HCT116 (cell line): ENCODE data around the gene WDR59. TPM values are rescaled to one million over a fixed set of nuclear protein-coding genes. Genes with fewer than 3 reads are reported as not detected.

Experiments used
- ATAC-seq: fragments of 200-7000 bp; cut with Tn5 transposase; 2 replicates; pipeline ENCODE4 v1.9.1; 2020; ENCODE audit warnings: mild to moderate bottlenecking, moderate library complexity
- BruUV-seq: library from RNA; stranded (reverse); fragments of 400-500 nt; replicated peaks from 2 replicates; lab custom pipeline; 2021; lab: Mats Ljungman, UMichigan
- CTCF ChIA-PET: fragments of 300-600 bp; sonication (Branson Sonifier 250); formaldehyde crosslinking; loops from one replicate; lab custom pipeline; 2021; ENCODE audit warnings: antibody characterized with exemption; lab: Charles Lee
- POLR2A ChIA-PET: fragments of 300-600, 350-600 bp; sonication (Branson Sonifier 250); formaldehyde crosslinking; loops from one replicate; lab custom pipeline; 2021; ENCODE audit warnings: antibody characterized with exemption; lab: Charles Lee
- RAD21 ChIA-PET, 2 experiments: fragments of 300-600 bp; sonication (Branson Sonifier 250); formaldehyde crosslinking; loops; one replicate each; lab custom pipeline; 2023; ENCODE audit warnings: low total read pairs in 2 of 2; ENCODE audit not compliant: uncharacterized antibody in 2 of 2, unreplicated experiment in 2 of 2, low non-redundant PET in 1 of 2; lab: Charles Lee
- DNase-seq: peaks from one replicate; pipeline ENCODE4 v3.0.0-alpha.2; 2010; ENCODE audit warnings: low read depth, low spot score
- H2AFZ ChIP-seq: fragments of 200-600 bp; shearing (Covaris generic), sonication (generic); 2 replicates; pipeline ENCODE4 v1.6.1; 2017; ENCODE audit warnings: low read depth, mixed run types, mixed read lengths, antibody characterized with exemption, low read length; ENCODE audit not compliant: poor library complexity, severe bottlenecking
- H3K27ac ChIP-seq: 2 replicates; pipeline ENCODE4 v1.5.1; 2012; ENCODE audit warnings: low read depth, low read length
- H3K27me3 ChIP-seq: fragments of 200-600 bp; sonication (generic); 2 replicates; pipeline ENCODE4 v1.6.1; 2016; ENCODE audit warnings: mixed run types, low read length, mixed read lengths; ENCODE audit not compliant: insufficient read depth
- H3K36me3 ChIP-seq, 2 experiments: fragments of 200-500 bp in 1 of 2; fragments of 200-600 bp in 1 of 2; sonication (Bioruptor generic) in 1 of 2; sonication (generic) in 1 of 2; 2 replicates each; pipeline versions ENCODE4 v1.5.1 to v1.6.1; 2014 to 2016; ENCODE audit warnings: low read length in 2 of 2, inconsistent platforms in 1 of 2, mixed read lengths in 1 of 2, mixed run types in 1 of 2; ENCODE audit not compliant: insufficient read depth in 2 of 2, control insufficient read depth in 1 of 2
- H3K4me1 ChIP-seq, 2 experiments: fragments of 200-600 bp in 1 of 2; sonication (generic) in 1 of 2; 2 replicates each; pipeline versions ENCODE4 v1.5.1 to v1.6.1; 2012 to 2017; ENCODE audit warnings: low read length in 2 of 2, inconsistent platforms in 1 of 2, mild to moderate bottlenecking in 1 of 2, mixed read lengths in 1 of 2, mixed run types in 1 of 2, moderate library complexity in 1 of 2; ENCODE audit not compliant: insufficient read depth in 2 of 2, control insufficient read depth in 1 of 2
- H3K4me2 ChIP-seq: fragments of 200-600 bp; sonication (generic); 2 replicates; pipeline ENCODE4 v1.6.1; 2017; ENCODE audit warnings: mixed run types, low read length, mixed read lengths
- H3K4me3 ChIP-seq, 2 experiments: fragments of 200-600 bp in 1 of 2; sonication (generic) in 1 of 2; replicated peaks in 1 of 2; 2 replicates each; pipeline ENCODE4 v1.5.1; 2011 to 2016; ENCODE audit warnings: low read length in 2 of 2, control low read depth in 1 of 2, low read depth in 1 of 2, mild to moderate bottlenecking in 1 of 2, mixed read lengths in 1 of 2, mixed run types in 1 of 2
- H3K79me2 ChIP-seq: fragments of 200-600 bp; sonication (generic); 2 replicates; pipeline ENCODE4 v1.6.1; 2017; ENCODE audit warnings: mild to moderate bottlenecking, mixed run types, low read length, moderate library complexity, mixed read lengths; ENCODE audit not compliant: insufficient read depth
- H3K9ac ChIP-seq: fragments of 200-600 bp; sonication (generic); 2 replicates; pipeline ENCODE4 v1.6.1; 2016; ENCODE audit warnings: low read length, mixed read lengths
- H3K9me2 ChIP-seq: fragments of 200-600 bp; sonication (generic), shearing (Covaris generic); 2 replicates; pipeline ENCODE4 v1.6.1; 2017; ENCODE audit warnings: mixed run types, mild to moderate bottlenecking, moderate library complexity; ENCODE audit not compliant: insufficient read depth
- H3K9me3 ChIP-seq, 2 experiments: fragments of 200-500 bp in 1 of 2; fragments of 200-600 bp in 1 of 2; sonication (Bioruptor generic) in 1 of 2; sonication (generic) in 1 of 2; 2 replicates each; pipeline ENCODE4 v1.6.1; 2014 to 2017; ENCODE audit warnings: low read length in 2 of 2, mixed read lengths in 2 of 2, inconsistent platforms in 1 of 2, low read depth in 1 of 2, mild to moderate bottlenecking in 1 of 2, mixed run types in 1 of 2, moderate library complexity in 1 of 2; ENCODE audit not compliant: control insufficient read depth in 1 of 2, insufficient read depth in 1 of 2
- H4K20me1 ChIP-seq: fragments of 200-600 bp; sonication (generic), shearing (Covaris generic); 2 replicates; pipeline ENCODE4 v1.6.1; 2017; ENCODE audit warnings: mixed run types, mild to moderate bottlenecking, moderate library complexity; ENCODE audit not compliant: insufficient read depth
- YY1 ChIP-seq: IDR thresholded peaks from 2 replicates; pipeline ENCODE4 v1.6.1; 2011; ENCODE audit warnings: low read length, low read depth, moderate library complexity, mild to moderate bottlenecking; ENCODE audit not compliant: insufficient replicate concordance; ENCODE audit errors: extremely low read depth
- intact Hi-C: fragments of 100-400 bp; cut with micrococcal nuclease; formaldehyde crosslinking; loops from 2 replicates; pipeline ENCODE4 v1.10.0; 2022
- total RNA-seq: library from RNA; stranded (reverse); gene quantifications from one replicate; pipeline ENCODE4 v1.2.1, GENCODE V29; 2021; ENCODE audit not compliant: unreplicated experiment
- TF ChIP-seq, protein P1 (sequence below): IDR thresholded peaks from 2 replicates; pipeline ENCODE4 v1.6.1; 2012; ENCODE audit warnings: low read depth
- TF ChIP-seq, protein P2 (sequence below), 3 experiments: fragments of 200-600 bp in 1 of 3; sonication (generic) in 1 of 3; IDR thresholded peaks in 2 of 3; conservative IDR thresholded peaks in 1 of 3; 2 replicates each; pipeline ENCODE4 v1.5.1; 2012 to 2017; ENCODE audit warnings: low read depth in 2 of 3, low read length in 2 of 3, antibody characterized with exemption in 1 of 3, borderline replicate concordance in 1 of 3, control low read depth in 1 of 3, mild to moderate bottlenecking in 1 of 3, mixed read lengths in 1 of 3, mixed run types in 1 of 3, moderate library complexity in 1 of 3; ENCODE audit not compliant: insufficient read depth in 1 of 3

Gene WDR59
- total RNA-seq, 1 experiment from 2014 or later: 96.9 TPM

DNA sequence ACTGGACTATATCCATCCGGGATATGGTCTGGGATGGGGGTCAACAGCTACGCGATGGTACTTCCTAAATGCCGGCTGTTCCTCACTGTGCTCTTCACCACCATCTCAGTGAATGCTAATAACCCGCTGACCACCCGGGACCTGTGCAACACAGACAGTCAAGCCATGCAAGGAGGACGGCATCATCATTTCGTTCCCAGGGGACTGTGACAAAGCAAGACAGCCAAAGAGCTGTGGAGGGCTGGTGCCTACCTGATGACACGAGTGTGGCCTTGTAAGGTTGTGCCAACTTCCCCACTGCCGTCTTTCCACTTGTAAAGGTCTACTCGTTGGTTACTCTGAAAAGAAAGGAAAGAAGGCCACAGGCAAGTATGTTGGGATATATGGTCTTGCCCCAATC, 33.7 kb downstream of the WDR59 start:
- DNase-seq (no peak), ATAC-seq (no peak)
- H3K36me3 ChIP-seq: peaks cover 14 to 25% of the 10 kb centered on the region in 2 experiments
- H3K4me3 ChIP-seq: no peak overlapping the region
- H3K27ac ChIP-seq: no peak overlapping the region
- RAD21 ChIA-PET: no interaction called here
- intact Hi-C loops: no loop called here
- H2AFZ ChIP-seq: no peak overlapping the region
- TF ChIP-seq, protein P1, sequence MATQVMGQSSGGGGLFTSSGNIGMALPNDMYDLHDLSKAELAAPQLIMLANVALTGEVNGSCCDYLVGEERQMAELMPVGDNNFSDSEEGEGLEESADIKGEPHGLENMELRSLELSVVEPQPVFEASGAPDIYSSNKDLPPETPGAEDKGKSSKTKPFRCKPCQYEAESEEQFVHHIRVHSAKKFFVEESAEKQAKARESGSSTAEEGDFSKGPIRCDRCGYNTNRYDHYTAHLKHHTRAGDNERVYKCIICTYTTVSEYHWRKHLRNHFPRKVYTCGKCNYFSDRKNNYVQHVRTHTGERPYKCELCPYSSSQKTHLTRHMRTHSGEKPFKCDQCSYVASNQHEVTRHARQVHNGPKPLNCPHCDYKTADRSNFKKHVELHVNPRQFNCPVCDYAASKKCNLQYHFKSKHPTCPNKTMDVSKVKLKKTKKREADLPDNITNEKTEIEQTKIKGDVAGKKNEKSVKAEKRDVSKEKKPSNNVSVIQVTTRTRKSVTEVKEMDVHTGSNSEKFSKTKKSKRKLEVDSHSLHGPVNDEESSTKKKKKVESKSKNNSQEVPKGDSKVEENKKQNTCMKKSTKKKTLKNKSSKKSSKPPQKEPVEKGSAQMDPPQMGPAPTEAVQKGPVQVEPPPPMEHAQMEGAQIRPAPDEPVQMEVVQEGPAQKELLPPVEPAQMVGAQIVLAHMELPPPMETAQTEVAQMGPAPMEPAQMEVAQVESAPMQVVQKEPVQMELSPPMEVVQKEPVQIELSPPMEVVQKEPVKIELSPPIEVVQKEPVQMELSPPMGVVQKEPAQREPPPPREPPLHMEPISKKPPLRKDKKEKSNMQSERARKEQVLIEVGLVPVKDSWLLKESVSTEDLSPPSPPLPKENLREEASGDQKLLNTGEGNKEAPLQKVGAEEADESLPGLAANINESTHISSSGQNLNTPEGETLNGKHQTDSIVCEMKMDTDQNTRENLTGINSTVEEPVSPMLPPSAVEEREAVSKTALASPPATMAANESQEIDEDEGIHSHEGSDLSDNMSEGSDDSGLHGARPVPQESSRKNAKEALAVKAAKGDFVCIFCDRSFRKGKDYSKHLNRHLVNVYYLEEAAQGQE: no peak
- TF ChIP-seq YY1: no peak
- TF ChIP-seq, protein P2, sequence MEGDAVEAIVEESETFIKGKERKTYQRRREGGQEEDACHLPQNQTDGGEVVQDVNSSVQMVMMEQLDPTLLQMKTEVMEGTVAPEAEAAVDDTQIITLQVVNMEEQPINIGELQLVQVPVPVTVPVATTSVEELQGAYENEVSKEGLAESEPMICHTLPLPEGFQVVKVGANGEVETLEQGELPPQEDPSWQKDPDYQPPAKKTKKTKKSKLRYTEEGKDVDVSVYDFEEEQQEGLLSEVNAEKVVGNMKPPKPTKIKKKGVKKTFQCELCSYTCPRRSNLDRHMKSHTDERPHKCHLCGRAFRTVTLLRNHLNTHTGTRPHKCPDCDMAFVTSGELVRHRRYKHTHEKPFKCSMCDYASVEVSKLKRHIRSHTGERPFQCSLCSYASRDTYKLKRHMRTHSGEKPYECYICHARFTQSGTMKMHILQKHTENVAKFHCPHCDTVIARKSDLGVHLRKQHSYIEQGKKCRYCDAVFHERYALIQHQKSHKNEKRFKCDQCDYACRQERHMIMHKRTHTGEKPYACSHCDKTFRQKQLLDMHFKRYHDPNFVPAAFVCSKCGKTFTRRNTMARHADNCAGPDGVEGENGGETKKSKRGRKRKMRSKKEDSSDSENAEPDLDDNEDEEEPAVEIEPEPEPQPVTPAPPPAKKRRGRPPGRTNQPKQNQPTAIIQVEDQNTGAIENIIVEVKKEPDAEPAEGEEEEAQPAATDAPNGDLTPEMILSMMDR (IDR thresholded peaks at IDR 0.05 in 2 of 3, conservative IDR thresholded peaks at IDR 0.05 in 1 of 3; ENCODE audit: borderline replicate concordance in 1 of 3, insufficient read depth in 1 of 3, low read depth in 2 of 3, low read length in 2 of 3): no peak
- H4K20me1 ChIP-seq: no peaks in the 10 kb centered on the region
- H3K9me2 ChIP-seq: no peaks in the 10 kb centered on the region
- H3K4me2 ChIP-seq: no peak overlapping the region
- H3K79me2 ChIP-seq: no peaks in the 10 kb centered on the region
- BruUV-seq: no TSS peak
- no peak overlapping the region for H3K9ac ChIP-seq
- no peaks in the 10 kb centered on the region for H3K9me3 ChIP-seq
- CTCF ChIA-PET: no interaction called here
- POLR2A ChIA-PET: interaction anchor here (0.7 to 0.9 kb wide), 2 partner anchors 24 to 667 kb away, joined by 3 read pairs; no protein-coding TSS in a partner anchor
- H3K4me1 ChIP-seq: peaks cover 9 to 17% of the 10 kb centered on the region in 2 experiments; a peak in 3 of 4 replicates
- no peaks in the 10 kb centered on the region for H3K27me3 ChIP-seq
